HepG2 (cell line): ENCODE results near the gene DHRS11. TPM values are rescaled to one million over a fixed set of nuclear protein-coding genes. Genes with fewer than 3 reads are reported as not detected.

Source experiments
- ATAC-seq: fragments of 200-7000 bp; cut with Tn5 transposase; 3 replicates; pipeline ENCODE4 v1.9.1; 2020; ENCODE audit warnings: mild to moderate bottlenecking, moderate library complexity
- BruUV-seq: library from RNA; stranded (reverse); fragments of 400-500 nt; replicated peaks from 2 replicates; lab custom pipeline; 2021; lab: Mats Ljungman, UMichigan
- CTCF ChIA-PET: fragments of 300-600 bp; formaldehyde crosslinking; extraction: SDS; loops from one replicate; lab custom pipeline; 2021; ENCODE audit warnings: low total read pairs, inconsistent platforms, low intra/inter-chr PET ratio; lab: Yijun Ruan, JAX
- POLR2A ChIA-PET: fragments of 350-600 bp; sonication (Branson Sonifier 250); formaldehyde crosslinking; loops from one replicate; lab custom pipeline; 2020; ENCODE audit warnings: antibody characterized with exemption, inconsistent platforms; lab: Yijun Ruan, JAX
- DNase-seq: peaks from one replicate; pipeline ENCODE4 v3.0.0-alpha.2; 2015; ENCODE audit warnings: low spot score
- FAIRE-seq: peaks from 3 replicates; lab custom pipeline; 2011; peaks lifted over from hg19 to GRCh38; lab: Jason Lieb, UNC
- H2AFZ ChIP-seq: one replicate; pipeline ENCODE4 v1.6.1; 2011; ENCODE audit warnings: low read length, inconsistent platforms
- H3K27ac ChIP-seq: fragments of 300-600 bp; 3 replicates; pipeline ENCODE4 v1.8.0; 2011; ENCODE audit warnings: mixed run types, mild to moderate bottlenecking, mixed read lengths, low read length, inconsistent platforms; ENCODE audit not compliant: insufficient read depth; ENCODE audit errors: extremely low read length
- H3K27me3 ChIP-seq, 2 experiments: fragments of 200-600 bp in 1 of 2; 2 replicates in 1 of 2; 3 replicates in 1 of 2; pipeline versions ENCODE4 v1.6.0 to v1.8.0; 2011; ENCODE audit warnings: low read length in 2 of 2, mild to moderate bottlenecking in 2 of 2, moderate library complexity in 2 of 2, inconsistent platforms in 1 of 2; ENCODE audit not compliant: insufficient read depth in 2 of 2, control insufficient read depth in 1 of 2
- H3K36me3 ChIP-seq, 2 experiments: fragments of 200-600 bp in 1 of 2; replicated peaks in 1 of 2; 2 replicates in 1 of 2; 3 replicates in 1 of 2; pipeline versions ENCODE4 v1.5.1 to v1.8.0; 2011; ENCODE audit warnings: low read length in 2 of 2, inconsistent platforms in 1 of 2; ENCODE audit not compliant: insufficient read depth in 2 of 2, control insufficient read depth in 1 of 2
- H3K4me1 ChIP-seq: 2 replicates; pipeline ENCODE4 v1.5.1; 2012; ENCODE audit warnings: low read length, inconsistent platforms; ENCODE audit not compliant: insufficient read depth
- H3K4me2 ChIP-seq: 2 replicates; pipeline ENCODE4 v1.6.0; 2011; ENCODE audit warnings: low read depth, low read length, inconsistent platforms
- H3K4me3 ChIP-seq, 3 experiments: fragments of 200-600 bp in 1 of 3; sonication (generic), shearing (Covaris generic) in 1 of 3; replicated peaks in 1 of 3; 2 replicates each; pipeline ENCODE4 v1.5.1; 2011 to 2016; ENCODE audit warnings: low read length in 3 of 3, inconsistent platforms in 2 of 3, low read depth in 2 of 3, mild to moderate bottlenecking in 2 of 3, control low read depth in 1 of 3, mixed read lengths in 1 of 3; ENCODE audit not compliant: insufficient read depth in 1 of 3
- H3K79me2 ChIP-seq: one replicate; pipeline ENCODE4 v1.6.1; 2011; ENCODE audit warnings: low read length, inconsistent platforms; ENCODE audit not compliant: insufficient read depth
- H3K9ac ChIP-seq: 2 replicates; pipeline ENCODE4 v1.6.0; 2011; ENCODE audit warnings: mild to moderate bottlenecking, low read depth, low read length, inconsistent platforms; ENCODE audit not compliant: insufficient read depth
- H3K9me3 ChIP-seq: 2 replicates; pipeline ENCODE4 v1.5.1; 2012; ENCODE audit warnings: mild to moderate bottlenecking, low read length
- H4K20me1 ChIP-seq: 2 replicates; pipeline ENCODE4 v1.6.0; 2011; ENCODE audit warnings: inconsistent platforms, mild to moderate bottlenecking, low read length, moderate library complexity; ENCODE audit not compliant: insufficient read depth
- CCDC6 ChIP-seq: sonication (generic); formaldehyde crosslinking; IDR thresholded peaks from 2 replicates; pipeline ENCODE4 v1.8.1; 2022; ENCODE audit warnings: mild to moderate bottlenecking, missing genetic modification reagents, moderate library complexity
- ETV6 ChIP-seq: sonication (generic); formaldehyde crosslinking; conservative IDR thresholded peaks from 2 replicates; pipeline ENCODE4 v1.4.0; 2020; ENCODE audit warnings: missing genetic modification reagents
- EZH2 ChIP-seq: conservative IDR thresholded peaks from 2 replicates; pipeline ENCODE4 v1.6.1; 2012; ENCODE audit warnings: mild to moderate bottlenecking, low read depth, low read length, moderate library complexity
- GABPA ChIP-seq, 2 experiments: IDR thresholded peaks; 2 replicates each; pipeline ENCODE4 v1.6.1; 2011 to 2016; ENCODE audit warnings: low read depth in 2 of 2, low read length in 1 of 2, missing biosample characterization in 1 of 2, missing genetic modification characterization in 1 of 2
- HCFC1 ChIP-seq: fragments of 150-350 bp; IDR thresholded peaks from 2 replicates; pipeline ENCODE4 v1.6.1; 2014; ENCODE audit warnings: low read depth, low read length
- IKZF4 ChIP-seq: sonication (generic); formaldehyde crosslinking; IDR thresholded peaks from 2 replicates; pipeline ENCODE4 v1.5.1; 2020; ENCODE audit warnings: borderline replicate concordance, mild to moderate bottlenecking, low read depth, missing genetic modification reagents; ENCODE audit errors: not compliant biosample characterization
- REXO4 ChIP-seq: sonication (generic); formaldehyde crosslinking; IDR thresholded peaks from 2 replicates; pipeline ENCODE4 v1.8.0; 2022; ENCODE audit warnings: missing genetic modification reagents, mild to moderate bottlenecking, borderline replicate concordance
- ZFY ChIP-seq: sonication (generic); formaldehyde crosslinking; IDR thresholded peaks from 2 replicates; pipeline ENCODE4 v1.4.0; 2020; ENCODE audit warnings: missing genetic modification reagents
- ZNF235 ChIP-seq: sonication (generic); formaldehyde crosslinking; IDR thresholded peaks from 2 replicates; pipeline ENCODE4 v1.8.1; 2023; ENCODE audit warnings: mild to moderate bottlenecking, missing genetic modification reagents, borderline replicate concordance
- ZNF264 ChIP-seq: sonication (generic); formaldehyde crosslinking; IDR thresholded peaks from 2 replicates; pipeline ENCODE4 v1.4.0; 2020; ENCODE audit warnings: missing genetic modification reagents
- ZNF441 ChIP-seq: sonication (generic); formaldehyde crosslinking; IDR thresholded peaks from 2 replicates; pipeline ENCODE4 v1.7.0; 2021; ENCODE audit warnings: missing genetic modification reagents, borderline replicate concordance
- ZNF607 ChIP-seq: sonication (generic); formaldehyde crosslinking; IDR thresholded peaks from 2 replicates; pipeline ENCODE4 v1.5.1; 2020; ENCODE audit warnings: missing genetic modification reagents, mild to moderate bottlenecking, borderline replicate concordance
- WGBS: methylation state at CpG from one replicate; pipeline ENCODE4 v1.1.6; 2017; ENCODE audit warnings: low lambda C conversion rate; 5-methylcytosine and 5-hydroxymethylcytosine counted together
- in situ Hi-C: cut with HindIII; loops from 2 replicates; pipeline ENCODE4 v1.10.0; 2017; ENCODE audit warnings: low pct_unique_long_range_greater_than_20kb; ENCODE audit not compliant: extremely low pct_ligation_motif_present
- intact Hi-C: fragments of 100-400 bp; cut with micrococcal nuclease; formaldehyde crosslinking; loops from one replicate; pipeline ENCODE4 v1.10.0; 2022; ENCODE audit not compliant: unreplicated experiment
- polyA plus RNA-seq, 8 experiments: library from polyadenylated mRNA; depleted of rRNA in 3 of 8; stranded (reverse) in 7 of 8; unstranded in 1 of 8; fragments of >200 nt; fragmentation: Illumina TruSeq in 4 of 8; extraction: Trizol in 4 of 8; gene quantifications; 2 replicates each; pipeline versions ENCODE4 v1.2.1 to v1.2.3, GENCODE V29; 2011 to 2016; ENCODE audit warnings: low read depth in 4 of 8, missing spikeins in 1 of 8, mixed read lengths in 1 of 8; ENCODE audit not compliant: insufficient read depth in 1 of 8
- total RNA-seq, 5 experiments: library from RNA; depleted of rRNA; stranded (reverse); fragments of >200 nt; fragmentation: Illumina TruSeq; extraction: Trizol; gene quantifications; 2 replicates each; pipeline ENCODE4 v1.2.3, GENCODE V29; 2016; ENCODE audit warnings: low read depth in 1 of 5
- TF ChIP-seq, protein P1 (sequence below): sonication (generic); formaldehyde crosslinking; IDR thresholded peaks from 2 replicates; pipeline ENCODE4 v1.8.0; 2022; ENCODE audit warnings: mild to moderate bottlenecking, missing genetic modification reagents
- TF ChIP-seq, protein P2 (sequence below): sonication (generic); formaldehyde crosslinking; conservative IDR thresholded peaks from 2 replicates; pipeline ENCODE4 v1.8.0; 2022; ENCODE audit warnings: missing genetic modification reagents

The DHRS11 gene
- total and polyA plus RNA-seq, 2 of the 13 experiments (the other 11 are each of a cell fraction or from before 2014, with no cell fraction given), result 28.4 to 41.9 TPM

DNA sequence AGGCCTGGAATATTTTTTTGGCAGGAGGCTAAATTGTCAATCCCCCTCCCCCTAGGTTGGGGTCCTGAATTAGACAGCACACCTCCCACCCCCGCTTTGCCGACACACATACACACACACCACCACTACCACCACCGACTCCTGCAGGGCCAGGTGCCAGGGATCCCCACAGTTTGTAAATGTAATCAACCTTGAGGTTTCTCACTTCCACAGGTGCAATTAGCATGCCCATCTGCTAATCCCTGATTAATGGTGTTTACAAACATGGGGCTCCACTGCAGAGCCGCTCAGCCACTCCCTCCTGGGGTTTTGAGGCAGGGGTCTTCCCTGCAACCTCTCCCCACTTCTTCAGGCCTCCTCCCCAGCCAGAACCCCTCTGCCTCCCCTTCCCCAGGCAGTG, 21.5 kb downstream of the DHRS11 start:
- TF ChIP-seq REXO4 (CRISPR knock-in tag) (no peak), ZNF264 (no peak), ZNF441 (CRISPR knock-in tag) (no peak)
- TF ChIP-seq, protein P1, sequence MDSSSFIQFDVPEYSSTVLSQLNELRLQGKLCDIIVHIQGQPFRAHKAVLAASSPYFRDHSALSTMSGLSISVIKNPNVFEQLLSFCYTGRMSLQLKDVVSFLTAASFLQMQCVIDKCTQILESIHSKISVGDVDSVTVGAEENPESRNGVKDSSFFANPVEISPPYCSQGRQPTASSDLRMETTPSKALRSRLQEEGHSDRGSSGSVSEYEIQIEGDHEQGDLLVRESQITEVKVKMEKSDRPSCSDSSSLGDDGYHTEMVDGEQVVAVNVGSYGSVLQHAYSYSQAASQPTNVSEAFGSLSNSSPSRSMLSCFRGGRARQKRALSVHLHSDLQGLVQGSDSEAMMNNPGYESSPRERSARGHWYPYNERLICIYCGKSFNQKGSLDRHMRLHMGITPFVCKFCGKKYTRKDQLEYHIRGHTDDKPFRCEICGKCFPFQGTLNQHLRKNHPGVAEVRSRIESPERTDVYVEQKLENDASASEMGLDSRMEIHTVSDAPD, result no peak
- in situ Hi-C loops, result loop anchor here (25.0 kb wide), 1 partner anchor 624 kb away; no protein-coding TSS in a partner anchor

DNA sequence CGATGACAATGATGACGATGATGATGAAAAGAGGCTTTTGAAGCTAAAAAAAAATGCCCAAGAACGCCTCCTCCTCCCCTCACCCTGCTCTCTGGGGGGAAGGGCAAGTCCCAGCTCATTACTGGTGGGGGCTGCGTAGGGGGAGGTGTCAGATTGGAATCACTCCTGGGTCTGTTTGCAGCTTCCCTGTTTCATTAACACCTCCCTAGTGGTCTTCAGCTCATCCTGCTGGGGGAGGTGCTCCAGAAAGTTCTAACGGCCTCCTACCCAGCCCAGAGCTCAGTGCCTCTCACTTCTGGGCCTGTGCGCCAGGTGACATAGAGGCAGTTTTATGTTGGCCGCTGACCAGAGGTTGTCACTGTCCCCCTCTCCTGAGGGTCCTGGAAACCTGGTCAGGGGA, 22.4 kb downstream of the DHRS11 start:
- H3K36me3 ChIP-seq, result no peaks in the 10 kb centered on the region
- no peaks in the 10 kb centered on the region for H3K4me1 ChIP-seq
- no peak overlapping the region for H3K9ac ChIP-seq
- no peaks in the 10 kb centered on the region for H4K20me1 ChIP-seq
- POLR2A ChIA-PET, result no interaction called here
- TF ChIP-seq EZH2 (no peak), CCDC6 (no peak), ZNF235 (CRISPR knock-in tag) (no peak), IKZF4 (CRISPR knock-in tag) (no peak), HCFC1 (no peak), ETV6 (CRISPR knock-in tag) (no peak), ZFY (no peak), ZNF607 (CRISPR knock-in tag) (no peak), GABPA (IDR thresholded peaks at IDR 0.05; ENCODE audit: low read depth, low read length) (no peak), GABPA (CRISPR knock-in tag; IDR thresholded peaks at IDR 0.05; ENCODE audit: low read depth) (no peak)
- TF ChIP-seq, protein P2, sequence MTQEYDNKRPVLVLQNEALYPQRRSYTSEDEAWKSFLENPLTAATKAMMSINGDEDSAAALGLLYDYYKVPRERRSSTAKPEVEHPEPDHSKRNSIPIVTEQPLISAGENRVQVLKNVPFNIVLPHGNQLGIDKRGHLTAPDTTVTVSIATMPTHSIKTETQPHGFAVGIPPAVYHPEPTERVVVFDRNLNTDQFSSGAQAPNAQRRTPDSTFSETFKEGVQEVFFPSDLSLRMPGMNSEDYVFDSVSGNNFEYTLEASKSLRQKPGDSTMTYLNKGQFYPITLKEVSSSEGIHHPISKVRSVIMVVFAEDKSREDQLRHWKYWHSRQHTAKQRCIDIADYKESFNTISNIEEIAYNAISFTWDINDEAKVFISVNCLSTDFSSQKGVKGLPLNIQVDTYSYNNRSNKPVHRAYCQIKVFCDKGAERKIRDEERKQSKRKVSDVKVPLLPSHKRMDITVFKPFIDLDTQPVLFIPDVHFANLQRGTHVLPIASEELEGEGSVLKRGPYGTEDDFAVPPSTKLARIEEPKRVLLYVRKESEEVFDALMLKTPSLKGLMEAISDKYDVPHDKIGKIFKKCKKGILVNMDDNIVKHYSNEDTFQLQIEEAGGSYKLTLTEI (CRISPR knock-in tag), result no peak
- no peak for DNase-seq
- no peak overlapping the region for H2AFZ ChIP-seq
- H3K27ac ChIP-seq, result no peak overlapping the region
- H3K27me3 ChIP-seq, result no peaks in the 10 kb centered on the region
- no peak overlapping the region for H3K4me2 ChIP-seq
- FAIRE-seq, result no peak
- in situ Hi-C loops (loop anchor here (25.0 kb wide), 1 partner anchor 623 kb away; no protein-coding TSS in a partner anchor), intact Hi-C loops (no loop called here)
- 78% methylated on average over 7 of the region's 7 CpGs for WGBS
- H3K79me2 ChIP-seq, result no peaks in the 10 kb centered on the region
- ATAC-seq, result no peak
- no TSS peak for BruUV-seq
- no peaks in the 10 kb centered on the region for H3K9me3 ChIP-seq
- CTCF ChIA-PET, result no interaction called here
- no peak overlapping the region for H3K4me3 ChIP-seq

More for the DNA sequence above, 21.5 kb downstream of the DHRS11 start:
- no TSS peak for BruUV-seq
- Histone ChIP-seq H3K9me3 (no peaks in the 10 kb centered on the region), H3K4me3 (no peak overlapping the region), H4K20me1 (no peaks in the 10 kb centered on the region), H2AFZ (no peak overlapping the region), H3K79me2 (no peaks in the 10 kb centered on the region), H3K27me3 (no peaks in the 10 kb centered on the region), H3K4me2 (no peak overlapping the region), H3K9ac (no peak overlapping the region), H3K36me3 (0 out of 5 replicates have a peak, but pooled peaks cover 0 to under 1% of the 10 kb centered on the region in 2 experiments), H3K4me1 (no peaks in the 10 kb centered on the region), H3K27ac (no peak overlapping the region)
- DNase-seq, result no peak
- no peak for ATAC-seq
- ChIA-PET POLR2A (no interaction called here), CTCF (no interaction called here)
- 88% methylated on average over 4 of the region's 4 CpGs for WGBS
- FAIRE-seq, result no peak
- intact Hi-C loops, result no loop called here
